Globus pallidus (tissue), 1 donor: Measurements from ENCODE around the gene NAGS.
"Not testable (repeated sequence)": the region's sequence is repeated elsewhere in the genome, so short reads cannot be mapped to it uniquely, and the experiment has no call there.

Experiments
- DNase-seq: peaks from one replicate; pipeline ENCODE4 v3.0.0-alpha.2; 2015; ENCODE audit warnings: low spot score

NAGS gene

GRCh38 chr17:44004077-44004760, at the start of gene NAGS:
Gene NAGS (plus strand): TSS chr17:44004622. CDS start chr17:44004664, 42 bp downstream.
- DNase-seq = no peak

GRCh38 chr17:43956222-43956621, 48.2 kb upstream of the NAGS start:
- DNase-seq = no peak

GRCh38 chr17:43958748-43959352, 45.6 kb upstream of the NAGS start:
- no peak for DNase-seq

- not testable (repeated sequence) for DNase-seq
Observed at GRCh38 chr17:43961292-43961691, 43.1 kb upstream of the NAGS start.

- DNase-seq = no peak
Observed at GRCh38 chr17:43961954-43962353, 42.5 kb upstream of the NAGS start.

- no peak for DNase-seq
Observed at GRCh38 chr17:43962479-43962878, 41.9 kb upstream of the NAGS start.

- no peak for DNase-seq
Observed at GRCh38 chr17:43966276-43966675, 38.1 kb upstream of the NAGS start.

GRCh38 chr17:43967251-43967875, 37.1 kb upstream of the NAGS start:
- no peak for DNase-seq

GRCh38 chr17:43970366-43970765, 34.1 kb upstream of the NAGS start:
- DNase-seq = no peak

- DNase-seq = not testable (repeated sequence)
Observed at GRCh38 chr17:43971436-43971835, 33.0 kb upstream of the NAGS start.

- DNase-seq = not testable (repeated sequence)
Observed at GRCh38 chr17:43972444-43973212, 31.8 kb upstream of the NAGS start.

GRCh38 chr17:43974382-43975266, 29.8 kb upstream of the NAGS start:
- no peak for DNase-seq

- DNase-seq = no peak
Observed at GRCh38 chr17:43975898-43976297, 28.5 kb upstream of the NAGS start.

GRCh38 chr17:43976963-43977837, 27.2 kb upstream of the NAGS start:
- no peak for DNase-seq

- DNase-seq = no peak
Observed at GRCh38 chr17:43978078-43978477, 26.3 kb upstream of the NAGS start.

GRCh38 chr17:43979011-43979410, 25.4 kb upstream of the NAGS start:
- no peak for DNase-seq

- DNase-seq = no peak
Observed at GRCh38 chr17:43979671-43980070, 24.8 kb upstream of the NAGS start.

- no peak for DNase-seq
Observed at GRCh38 chr17:43982171-43982570, 22.3 kb upstream of the NAGS start.

GRCh38 chr17:43983196-43983514, 21.3 kb upstream of the NAGS start:
- no peak for DNase-seq

- DNase-seq = no peak
Observed at GRCh38 chr17:43983515-43984411, 20.7 kb upstream of the NAGS start.
